WTC11 (cell line): Measurements from ENCODE around the gene ADAMTS2.

Experiments
- NFYB ChIP-seq: sonication (generic); formaldehyde crosslinking; conservative IDR thresholded peaks from 2 replicates; pipeline ENCODE4 v1.8.0; 2022; ENCODE audit warnings: low read depth, missing genetic modification reagents
- NR2C2 ChIP-seq: sonication (generic); formaldehyde crosslinking; IDR thresholded peaks from 2 replicates; pipeline ENCODE4 v1.8.0; 2022; ENCODE audit warnings: mild to moderate bottlenecking, missing genetic modification reagents
- TEAD4 ChIP-seq: sonication (generic); formaldehyde crosslinking; IDR thresholded peaks from 2 replicates; pipeline ENCODE4 v1.8.0; 2022; ENCODE audit warnings: mild to moderate bottlenecking, missing genetic modification reagents
- TF ChIP-seq, protein P1 (sequence below): sonication (generic); formaldehyde crosslinking; IDR thresholded peaks from 2 replicates; pipeline ENCODE4 v1.8.0; 2022; ENCODE audit warnings: mild to moderate bottlenecking, missing genetic modification reagents
- TF ChIP-seq, protein P2 (sequence below): fragments of 200-600 bp; IDR thresholded peaks from 2 replicates; pipeline ENCODE4 v1.8.0; 2022; ENCODE audit warnings: antibody characterized with exemption
- TF ChIP-seq, protein P3 (sequence below): fragments of 250-450 bp; sonication (Bioruptor Pico); IDR thresholded peaks from 2 replicates; pipeline ENCODE4 v1.9.0; 2021; ENCODE audit warnings: mild to moderate bottlenecking
- TF ChIP-seq, protein P4 (sequence below): sonication (generic); formaldehyde crosslinking; IDR thresholded peaks from 2 replicates; pipeline ENCODE4 v1.8.0; 2022; ENCODE audit warnings: mild to moderate bottlenecking, missing genetic modification reagents
- TF ChIP-seq, protein P5 (sequence below): sonication (generic); formaldehyde crosslinking; IDR thresholded peaks from 2 replicates; pipeline ENCODE4 v1.8.1; 2023; ENCODE audit warnings: mild to moderate bottlenecking, missing genetic modification reagents

DNA sequence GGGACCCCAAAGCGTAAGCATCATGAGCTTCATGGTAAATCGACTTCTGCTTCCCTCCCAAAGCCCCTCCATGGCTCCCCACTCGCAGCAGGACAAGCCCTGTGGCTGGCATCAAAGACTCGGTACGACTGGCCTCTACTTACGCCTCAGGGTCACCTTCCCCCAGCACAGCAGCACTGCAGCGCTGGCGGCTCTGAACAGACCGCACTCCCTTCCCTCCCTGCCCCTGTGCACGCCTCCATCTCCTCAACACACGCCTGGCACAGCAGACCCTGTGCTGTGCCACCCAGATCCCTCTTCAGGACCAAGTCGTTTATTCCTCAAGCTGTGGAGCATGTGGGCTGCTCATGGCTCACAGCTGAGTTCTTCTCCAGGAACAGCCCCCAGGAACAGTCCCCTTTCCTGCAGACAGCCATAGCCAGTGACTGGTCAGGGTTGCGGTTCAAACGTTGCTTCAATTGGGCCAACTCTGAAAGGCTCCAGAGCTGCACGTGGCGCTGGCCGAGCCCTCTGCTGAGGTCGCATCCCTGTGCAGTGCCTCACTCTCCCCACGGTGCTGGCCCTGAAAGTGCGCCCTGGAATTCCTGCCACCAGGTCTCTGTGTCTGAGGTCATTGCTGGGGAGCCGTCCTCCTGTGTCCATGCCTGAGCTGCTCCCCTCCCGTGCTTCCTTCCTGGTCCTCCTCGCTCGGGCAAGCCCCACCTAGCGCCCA lies 197.1 kb downstream of the ADAMTS2 start:
- TF ChIP-seq, protein P1, sequence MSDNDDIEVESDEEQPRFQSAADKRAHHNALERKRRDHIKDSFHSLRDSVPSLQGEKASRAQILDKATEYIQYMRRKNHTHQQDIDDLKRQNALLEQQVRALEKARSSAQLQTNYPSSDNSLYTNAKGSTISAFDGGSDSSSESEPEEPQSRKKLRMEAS (CRISPR knock-in tag), result no peak
- TF ChIP-seq, protein P2, sequence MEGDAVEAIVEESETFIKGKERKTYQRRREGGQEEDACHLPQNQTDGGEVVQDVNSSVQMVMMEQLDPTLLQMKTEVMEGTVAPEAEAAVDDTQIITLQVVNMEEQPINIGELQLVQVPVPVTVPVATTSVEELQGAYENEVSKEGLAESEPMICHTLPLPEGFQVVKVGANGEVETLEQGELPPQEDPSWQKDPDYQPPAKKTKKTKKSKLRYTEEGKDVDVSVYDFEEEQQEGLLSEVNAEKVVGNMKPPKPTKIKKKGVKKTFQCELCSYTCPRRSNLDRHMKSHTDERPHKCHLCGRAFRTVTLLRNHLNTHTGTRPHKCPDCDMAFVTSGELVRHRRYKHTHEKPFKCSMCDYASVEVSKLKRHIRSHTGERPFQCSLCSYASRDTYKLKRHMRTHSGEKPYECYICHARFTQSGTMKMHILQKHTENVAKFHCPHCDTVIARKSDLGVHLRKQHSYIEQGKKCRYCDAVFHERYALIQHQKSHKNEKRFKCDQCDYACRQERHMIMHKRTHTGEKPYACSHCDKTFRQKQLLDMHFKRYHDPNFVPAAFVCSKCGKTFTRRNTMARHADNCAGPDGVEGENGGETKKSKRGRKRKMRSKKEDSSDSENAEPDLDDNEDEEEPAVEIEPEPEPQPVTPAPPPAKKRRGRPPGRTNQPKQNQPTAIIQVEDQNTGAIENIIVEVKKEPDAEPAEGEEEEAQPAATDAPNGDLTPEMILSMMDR, result no peak
- TF ChIP-seq, protein P3, sequence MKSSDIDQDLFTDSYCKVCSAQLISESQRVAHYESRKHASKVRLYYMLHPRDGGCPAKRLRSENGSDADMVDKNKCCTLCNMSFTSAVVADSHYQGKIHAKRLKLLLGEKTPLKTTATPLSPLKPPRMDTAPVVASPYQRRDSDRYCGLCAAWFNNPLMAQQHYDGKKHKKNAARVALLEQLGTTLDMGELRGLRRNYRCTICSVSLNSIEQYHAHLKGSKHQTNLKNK (CRISPR knock-in tag), result no peak
- TF ChIP-seq, protein P4, sequence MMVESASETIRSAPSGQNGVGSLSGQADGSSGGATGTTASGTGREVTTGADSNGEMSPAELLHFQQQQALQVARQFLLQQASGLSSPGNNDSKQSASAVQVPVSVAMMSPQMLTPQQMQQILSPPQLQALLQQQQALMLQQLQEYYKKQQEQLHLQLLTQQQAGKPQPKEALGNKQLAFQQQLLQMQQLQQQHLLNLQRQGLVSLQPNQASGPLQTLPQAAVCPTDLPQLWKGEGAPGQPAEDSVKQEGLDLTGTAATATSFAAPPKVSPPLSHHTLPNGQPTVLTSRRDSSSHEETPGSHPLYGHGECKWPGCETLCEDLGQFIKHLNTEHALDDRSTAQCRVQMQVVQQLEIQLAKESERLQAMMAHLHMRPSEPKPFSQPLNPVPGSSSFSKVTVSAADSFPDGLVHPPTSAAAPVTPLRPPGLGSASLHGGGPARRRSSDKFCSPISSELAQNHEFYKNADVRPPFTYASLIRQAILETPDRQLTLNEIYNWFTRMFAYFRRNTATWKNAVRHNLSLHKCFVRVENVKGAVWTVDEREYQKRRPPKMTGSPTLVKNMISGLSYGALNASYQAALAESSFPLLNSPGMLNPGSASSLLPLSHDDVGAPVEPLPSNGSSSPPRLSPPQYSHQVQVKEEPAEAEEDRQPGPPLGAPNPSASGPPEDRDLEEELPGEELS (CRISPR knock-in tag), result no peak
- TF ChIP-seq, protein P5, sequence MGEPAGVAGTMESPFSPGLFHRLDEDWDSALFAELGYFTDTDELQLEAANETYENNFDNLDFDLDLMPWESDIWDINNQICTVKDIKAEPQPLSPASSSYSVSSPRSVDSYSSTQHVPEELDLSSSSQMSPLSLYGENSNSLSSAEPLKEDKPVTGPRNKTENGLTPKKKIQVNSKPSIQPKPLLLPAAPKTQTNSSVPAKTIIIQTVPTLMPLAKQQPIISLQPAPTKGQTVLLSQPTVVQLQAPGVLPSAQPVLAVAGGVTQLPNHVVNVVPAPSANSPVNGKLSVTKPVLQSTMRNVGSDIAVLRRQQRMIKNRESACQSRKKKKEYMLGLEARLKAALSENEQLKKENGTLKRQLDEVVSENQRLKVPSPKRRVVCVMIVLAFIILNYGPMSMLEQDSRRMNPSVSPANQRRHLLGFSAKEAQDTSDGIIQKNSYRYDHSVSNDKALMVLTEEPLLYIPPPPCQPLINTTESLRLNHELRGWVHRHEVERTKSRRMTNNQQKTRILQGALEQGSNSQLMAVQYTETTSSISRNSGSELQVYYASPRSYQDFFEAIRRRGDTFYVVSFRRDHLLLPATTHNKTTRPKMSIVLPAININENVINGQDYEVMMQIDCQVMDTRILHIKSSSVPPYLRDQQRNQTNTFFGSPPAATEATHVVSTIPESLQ (CRISPR knock-in tag), result no peak
- no peak for TF ChIP-seq NFYB (CRISPR knock-in tag)
- TF ChIP-seq NR2C2 (CRISPR knock-in tag), result no peak
- TF ChIP-seq TEAD4 (CRISPR knock-in tag), result no peak
